ENCODE measurements around the gene RBMS3. TPM values are rescaled to one million over a fixed set of nuclear protein-coding genes. Genes with fewer than 3 reads are reported as not detected.

RBMS3 gene
- total RNA-seq, 1 donor from 2014 or later: 3.8 TPM

DNA sequence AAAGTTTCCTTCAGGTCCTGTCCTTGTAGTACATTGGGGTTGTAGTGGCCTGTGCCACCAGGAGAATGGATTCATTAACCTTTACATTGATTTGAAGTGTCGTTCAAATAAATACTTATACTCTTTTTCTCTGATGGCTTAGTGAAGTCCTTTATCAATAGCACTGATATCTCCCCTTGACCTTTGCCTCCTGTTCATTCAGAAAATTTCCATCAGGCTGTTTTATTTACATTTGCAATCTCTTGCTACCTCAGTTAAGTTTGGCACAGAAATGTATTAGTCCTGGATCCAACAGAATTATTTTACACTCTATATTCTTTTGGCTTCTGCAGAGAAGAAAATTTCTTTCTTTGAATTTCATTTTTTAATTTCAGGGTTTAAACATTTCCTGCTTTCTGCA is 497.0 kb downstream of the RBMS3 start:
- Mint-ChIP-seq H3K27me3 (peaks cover 16% of the 10 kb centered on the region), H3K27ac (no peak overlapping the region), H3K36me3 (ENCODE audit: insufficient read depth) (peaks cover 8% of the 10 kb centered on the region), H3K4me3 (ENCODE audit: low read depth) (peak overlapping the region; percentile 11), H3K9me3 (ENCODE audit: low read depth) (peaks cover 9% of the 10 kb centered on the region), H3K4me1 (ENCODE audit: low read depth) (peaks cover 16% of the 10 kb centered on the region)
- TF ChIP-seq, protein P1, sequence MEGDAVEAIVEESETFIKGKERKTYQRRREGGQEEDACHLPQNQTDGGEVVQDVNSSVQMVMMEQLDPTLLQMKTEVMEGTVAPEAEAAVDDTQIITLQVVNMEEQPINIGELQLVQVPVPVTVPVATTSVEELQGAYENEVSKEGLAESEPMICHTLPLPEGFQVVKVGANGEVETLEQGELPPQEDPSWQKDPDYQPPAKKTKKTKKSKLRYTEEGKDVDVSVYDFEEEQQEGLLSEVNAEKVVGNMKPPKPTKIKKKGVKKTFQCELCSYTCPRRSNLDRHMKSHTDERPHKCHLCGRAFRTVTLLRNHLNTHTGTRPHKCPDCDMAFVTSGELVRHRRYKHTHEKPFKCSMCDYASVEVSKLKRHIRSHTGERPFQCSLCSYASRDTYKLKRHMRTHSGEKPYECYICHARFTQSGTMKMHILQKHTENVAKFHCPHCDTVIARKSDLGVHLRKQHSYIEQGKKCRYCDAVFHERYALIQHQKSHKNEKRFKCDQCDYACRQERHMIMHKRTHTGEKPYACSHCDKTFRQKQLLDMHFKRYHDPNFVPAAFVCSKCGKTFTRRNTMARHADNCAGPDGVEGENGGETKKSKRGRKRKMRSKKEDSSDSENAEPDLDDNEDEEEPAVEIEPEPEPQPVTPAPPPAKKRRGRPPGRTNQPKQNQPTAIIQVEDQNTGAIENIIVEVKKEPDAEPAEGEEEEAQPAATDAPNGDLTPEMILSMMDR (IDR thresholded peaks at IDR 0.05; ENCODE audit: unreplicated experiment): no peak
- no peak for DNase-seq (ENCODE audit: low spot score, unreplicated experiment)

GRCh38 chr3:29789686-29790085 is 508.8 kb downstream of the RBMS3 start:
- Mint-ChIP-seq H3K36me3 (ENCODE audit: insufficient read depth) (no peaks in the 10 kb centered on the region), H3K4me3 (ENCODE audit: low read depth) (no peak overlapping the region), H3K27ac (no peak overlapping the region), H3K9me3 (ENCODE audit: low read depth) (peaks cover 21% of the 10 kb centered on the region), H3K27me3 (no peaks in the 10 kb centered on the region), H3K4me1 (ENCODE audit: low read depth) (peaks cover 6% of the 10 kb centered on the region)
- TF ChIP-seq, protein P1 (IDR thresholded peaks at IDR 0.05; ENCODE audit: unreplicated experiment): no peak
- DNase-seq (ENCODE audit: low spot score, unreplicated experiment): no peak

- TF ChIP-seq, protein P1 (IDR thresholded peaks at IDR 0.05; ENCODE audit: unreplicated experiment): no peak
- DNase-seq (ENCODE audit: low spot score, unreplicated experiment): no peak
- Mint-ChIP-seq H3K27me3 (no peaks in the 10 kb centered on the region), H3K27ac (no peak overlapping the region), H3K9me3 (ENCODE audit: low read depth) (peaks cover 8% of the 10 kb centered on the region), H3K36me3 (ENCODE audit: insufficient read depth) (no peaks in the 10 kb centered on the region), H3K4me3 (ENCODE audit: low read depth) (no peak overlapping the region), H3K4me1 (ENCODE audit: low read depth) (peaks cover 2% of the 10 kb centered on the region)
Observed at GRCh38 chr3:29796808-29797207, 515.9 kb downstream of the RBMS3 start.

DNA sequence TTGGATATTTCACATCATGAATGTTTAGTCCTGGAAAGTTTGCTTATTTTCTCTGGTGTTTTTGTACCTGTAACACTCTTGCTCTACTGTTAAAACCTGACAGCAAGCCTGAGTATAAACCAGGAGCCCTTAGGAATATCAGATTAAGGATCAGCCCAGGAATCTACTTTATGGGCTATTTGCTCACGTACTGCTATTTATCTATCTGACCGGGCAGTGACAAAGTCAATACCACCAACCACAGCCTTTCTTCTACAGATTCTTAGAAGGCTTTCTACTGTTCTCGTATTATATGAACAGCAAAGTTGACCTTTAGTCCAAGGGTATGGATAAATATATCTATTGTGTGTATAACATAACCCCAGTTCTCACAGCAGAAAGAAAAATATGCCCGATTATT is 521.2 kb downstream of the RBMS3 start:
- H3K4me3 Mint-ChIP-seq (ENCODE audit: low read depth): no peak overlapping the region
- peak overlapping the region; percentile 44 for H3K27ac Mint-ChIP-seq
- H3K27me3 Mint-ChIP-seq: no peaks in the 10 kb centered on the region
- H3K36me3 Mint-ChIP-seq (ENCODE audit: insufficient read depth): no peaks in the 10 kb centered on the region
- peaks cover 5% of the 10 kb centered on the region for H3K9me3 Mint-ChIP-seq (ENCODE audit: low read depth)
- TF ChIP-seq, protein P1 (IDR thresholded peaks at IDR 0.05; ENCODE audit: unreplicated experiment): no peak
- peaks cover 14% of the 10 kb centered on the region for H3K4me1 Mint-ChIP-seq (ENCODE audit: low read depth)
- DNase-seq (ENCODE audit: low spot score, unreplicated experiment): no peak

- Mint-ChIP-seq H3K4me1 (ENCODE audit: low read depth) (peaks cover 14% of the 10 kb centered on the region), H3K36me3 (ENCODE audit: insufficient read depth) (no peaks in the 10 kb centered on the region), H3K27ac (no peak overlapping the region), H3K4me3 (ENCODE audit: low read depth) (no peak overlapping the region), H3K9me3 (ENCODE audit: low read depth) (peaks cover 5% of the 10 kb centered on the region), H3K27me3 (no peaks in the 10 kb centered on the region)
- TF ChIP-seq, protein P1 (IDR thresholded peaks at IDR 0.05; ENCODE audit: unreplicated experiment): no peak
- DNase-seq (ENCODE audit: low spot score, unreplicated experiment): no peak
Observed at GRCh38 chr3:29804044-29804443, 523.2 kb downstream of the RBMS3 start.
